GM12872 (cell line): ENCODE results near the gene FAM83B.

Experiments
- TF ChIP-seq, protein P1 (sequence below): IDR thresholded peaks from 3 replicates; pipeline ENCODE4 v1.5.1; 2011; ENCODE audit warnings: low read depth, mild to moderate bottlenecking, low read length, moderate library complexity; ENCODE audit not compliant: insufficient read depth

The FAM83B gene

DNA sequence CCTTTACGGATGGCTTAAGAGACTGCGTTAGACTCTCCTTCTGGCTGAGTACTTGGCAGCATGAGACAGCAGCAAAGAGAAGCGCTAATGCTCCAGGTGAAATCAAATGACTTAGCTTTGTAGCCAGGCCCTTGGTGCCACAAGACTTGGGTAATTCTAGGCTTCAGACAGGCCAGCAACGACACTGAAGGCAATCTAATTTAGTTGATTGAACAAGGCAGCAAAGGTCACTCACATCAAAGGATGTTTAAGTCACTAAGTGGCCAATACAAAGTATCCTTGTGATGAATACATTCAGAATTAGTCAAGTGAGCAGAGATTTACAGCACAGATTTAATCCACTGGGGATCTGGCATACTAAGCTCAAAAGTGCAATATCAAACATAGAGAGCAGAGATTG is 113.2 kb downstream of the FAM83B start:
- TF ChIP-seq, protein P1, sequence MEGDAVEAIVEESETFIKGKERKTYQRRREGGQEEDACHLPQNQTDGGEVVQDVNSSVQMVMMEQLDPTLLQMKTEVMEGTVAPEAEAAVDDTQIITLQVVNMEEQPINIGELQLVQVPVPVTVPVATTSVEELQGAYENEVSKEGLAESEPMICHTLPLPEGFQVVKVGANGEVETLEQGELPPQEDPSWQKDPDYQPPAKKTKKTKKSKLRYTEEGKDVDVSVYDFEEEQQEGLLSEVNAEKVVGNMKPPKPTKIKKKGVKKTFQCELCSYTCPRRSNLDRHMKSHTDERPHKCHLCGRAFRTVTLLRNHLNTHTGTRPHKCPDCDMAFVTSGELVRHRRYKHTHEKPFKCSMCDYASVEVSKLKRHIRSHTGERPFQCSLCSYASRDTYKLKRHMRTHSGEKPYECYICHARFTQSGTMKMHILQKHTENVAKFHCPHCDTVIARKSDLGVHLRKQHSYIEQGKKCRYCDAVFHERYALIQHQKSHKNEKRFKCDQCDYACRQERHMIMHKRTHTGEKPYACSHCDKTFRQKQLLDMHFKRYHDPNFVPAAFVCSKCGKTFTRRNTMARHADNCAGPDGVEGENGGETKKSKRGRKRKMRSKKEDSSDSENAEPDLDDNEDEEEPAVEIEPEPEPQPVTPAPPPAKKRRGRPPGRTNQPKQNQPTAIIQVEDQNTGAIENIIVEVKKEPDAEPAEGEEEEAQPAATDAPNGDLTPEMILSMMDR, result no peak

GRCh38 chr6:54970337-54970736 is 123.8 kb downstream of the FAM83B start:
- TF ChIP-seq, protein P1, result no peak

DNA sequence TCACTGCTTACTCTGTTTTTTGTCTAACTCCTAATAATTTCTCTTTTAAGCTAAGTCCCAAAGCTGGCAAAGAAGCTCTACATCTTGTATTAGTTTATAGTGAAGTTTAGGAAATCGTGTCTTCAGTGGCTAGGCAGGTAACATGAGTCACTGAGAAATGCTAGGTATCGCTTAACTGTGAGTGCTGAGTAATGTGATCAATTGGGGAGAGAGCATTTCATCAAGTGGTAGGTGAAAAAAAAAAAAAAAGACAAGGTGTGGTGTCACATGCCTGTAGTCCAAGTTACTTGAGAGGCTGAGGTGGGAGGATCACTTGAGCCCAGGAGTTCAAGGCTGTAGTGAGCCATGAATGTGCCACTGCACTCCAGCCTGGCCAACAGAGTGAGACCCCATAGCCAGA is 125.3 kb downstream of the FAM83B start:
- TF ChIP-seq, protein P1, result no peak

GRCh38 chr6:54980511-54981275 is 134.1 kb downstream of the FAM83B start:
- TF ChIP-seq, protein P1, result no peak

DNA sequence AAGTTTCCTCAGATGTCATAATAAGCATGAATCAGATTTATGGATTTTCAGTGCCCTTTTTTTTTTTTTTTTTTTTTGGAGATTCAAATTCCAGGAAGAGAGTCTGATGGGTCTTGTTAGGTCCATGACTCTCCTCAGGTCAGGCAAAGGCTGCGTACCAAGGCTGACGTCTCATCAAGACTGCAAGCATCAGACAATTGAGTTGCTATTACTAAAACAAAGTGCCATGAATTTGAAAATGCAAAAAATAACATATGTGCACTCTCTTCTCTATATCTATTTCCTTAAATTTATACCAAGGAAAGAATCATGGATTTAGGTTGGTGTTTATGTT is 134.7 kb downstream of the FAM83B start:
- TF ChIP-seq, protein P1, result no peak

DNA sequence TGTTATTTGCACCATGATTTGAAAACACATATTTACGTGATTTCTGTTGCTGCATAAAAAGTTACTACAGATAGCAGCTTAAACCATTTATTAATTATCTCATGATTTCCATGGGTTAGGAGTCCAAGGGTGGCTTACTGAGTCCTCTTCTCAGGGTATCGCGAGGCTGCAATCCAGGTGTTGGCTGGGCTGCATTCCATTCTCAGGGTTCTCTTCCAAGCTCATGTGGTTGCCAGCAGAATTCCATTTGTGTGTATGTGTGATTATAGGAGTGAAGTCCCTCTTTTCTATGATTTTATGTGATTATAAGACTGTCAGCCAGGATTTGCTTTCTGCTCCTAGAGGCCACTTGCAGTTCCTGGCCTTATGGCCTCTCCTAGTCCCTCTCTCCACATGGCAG is 135.1 kb downstream of the FAM83B start:
- TF ChIP-seq, protein P1, result no peak

DNA sequence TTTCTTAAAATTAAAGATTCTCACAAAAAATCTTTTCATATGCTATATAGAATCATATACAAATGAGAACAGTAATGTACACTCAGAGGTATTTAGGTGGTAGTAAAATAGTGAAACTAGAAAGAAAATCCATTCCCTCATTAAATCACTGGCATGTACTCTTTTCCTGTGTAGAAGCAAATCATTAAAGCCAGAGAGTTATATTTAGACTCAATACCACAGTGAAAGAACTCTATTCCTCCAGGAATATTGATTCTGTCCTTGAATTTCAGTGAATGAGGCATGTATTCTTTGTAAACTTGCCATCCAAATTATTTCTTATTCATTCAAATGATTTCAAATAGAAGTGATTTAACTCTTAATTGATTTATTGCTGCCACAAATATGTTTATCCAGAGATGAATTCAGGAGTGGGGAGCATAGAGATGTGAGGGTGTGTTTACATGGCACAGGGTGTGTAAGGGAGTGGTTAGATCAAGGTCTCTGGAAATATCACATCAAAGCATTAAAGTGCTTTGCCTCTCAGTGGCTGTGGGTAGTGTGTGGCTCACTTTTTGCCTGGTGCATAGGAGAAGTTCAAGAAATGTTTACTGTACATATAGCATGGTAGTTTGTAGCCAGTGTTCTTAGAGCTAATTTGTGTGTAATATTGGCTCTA is 141.2 kb downstream of the FAM83B start:
- TF ChIP-seq, protein P1, result no peak
